ENCODE data around the gene ULBP3. TPM values are rescaled to one million over a fixed set of nuclear protein-coding genes. Genes with fewer than 3 reads are reported as not detected.
"Not testable (repeated sequence)": the region's sequence is repeated elsewhere in the genome, so short reads cannot be mapped to it uniquely, and the experiment has no call there.

Gene ULBP3
- total RNA-seq, 1 experiment from 2014 or later, result 18.1 TPM

GRCh38 chr6:150081702-150082101 lies 12.8 kb upstream of the ULBP3 start:
- DNase-seq (ENCODE audit: low read depth), result no peak
- in situ Hi-C loops (cut with HindIII; ENCODE audit: low pct_unique_long_range_greater_than_20kb, low sequenced_read_pairs), result no loop called here

DNA sequence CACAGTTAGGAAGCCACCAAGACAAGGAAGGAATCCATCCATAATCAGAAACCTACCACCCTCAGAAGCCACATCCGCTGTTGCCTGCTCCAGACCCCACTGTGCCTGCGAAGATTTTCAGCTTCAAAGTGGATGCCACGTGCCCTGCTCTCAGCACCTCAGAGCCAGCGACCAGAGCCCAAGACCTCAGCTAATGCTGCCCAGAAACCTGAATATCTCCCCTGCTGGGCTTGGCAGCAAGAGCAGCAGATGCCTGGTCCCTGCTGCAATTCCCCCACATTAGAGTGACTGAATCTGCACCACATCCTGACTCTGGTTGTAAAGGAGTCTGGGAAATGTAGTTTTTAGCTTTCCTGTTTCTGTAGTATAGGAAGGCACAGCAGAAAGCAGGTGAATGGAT lies 10.7 kb upstream of the ULBP3 start:
- in situ Hi-C loops (cut with HindIII; ENCODE audit: low pct_unique_long_range_greater_than_20kb, low sequenced_read_pairs), result no loop called here
- no peak for DNase-seq (ENCODE audit: low read depth)

GRCh38 chr6:150078788-150079187 lies 9.9 kb upstream of the ULBP3 start:
- DNase-seq (ENCODE audit: low read depth), result no peak
- in situ Hi-C loops (cut with HindIII; ENCODE audit: low pct_unique_long_range_greater_than_20kb, low sequenced_read_pairs), result no loop called here

GRCh38 chr6:150076196-150076893 lies 7.4 kb upstream of the ULBP3 start:
- DNase-seq (ENCODE audit: low read depth), result peak; percentile 41
- in situ Hi-C loops (cut with HindIII; ENCODE audit: low pct_unique_long_range_greater_than_20kb, low sequenced_read_pairs), result no loop called here

- in situ Hi-C loops (cut with HindIII; ENCODE audit: low pct_unique_long_range_greater_than_20kb, low sequenced_read_pairs), result no loop called here
- DNase-seq (ENCODE audit: low read depth), result no peak
These were observed 6.1 kb upstream of the ULBP3 start for GRCh38 chr6:150075034-150075421.

DNA sequence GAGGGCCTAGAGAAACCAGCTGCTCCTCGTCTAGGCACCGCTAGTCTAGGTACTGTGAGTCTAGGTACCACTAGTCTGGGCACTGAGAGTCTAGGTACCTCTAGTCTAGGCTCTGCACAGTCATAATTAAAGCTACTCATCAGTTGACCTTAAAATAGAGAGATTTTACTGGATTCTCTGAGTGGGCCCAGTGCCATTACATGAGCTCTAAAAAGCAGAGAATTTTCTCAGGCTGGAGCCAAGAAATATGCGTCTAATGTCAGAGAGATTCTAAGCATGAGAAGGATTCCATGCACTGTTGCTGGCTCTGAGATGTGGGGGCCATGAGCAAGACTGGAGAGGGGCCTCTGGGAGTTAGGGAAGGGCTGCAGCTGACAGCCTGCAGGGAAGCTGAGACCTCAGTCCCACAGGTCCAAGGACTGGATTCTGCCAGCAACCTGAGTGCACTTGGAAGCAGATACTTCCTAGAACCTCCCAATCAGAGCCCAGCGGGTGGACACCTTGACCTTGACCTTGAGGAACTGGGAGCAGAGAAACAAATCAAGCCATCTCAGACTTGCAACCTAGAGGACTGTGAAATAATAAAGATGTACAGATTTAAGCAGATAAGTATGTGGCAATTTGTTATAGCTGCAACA lies 5.6 kb upstream of the ULBP3 start:
- in situ Hi-C loops (cut with HindIII; ENCODE audit: low pct_unique_long_range_greater_than_20kb, low sequenced_read_pairs); DNase-seq (ENCODE audit: low read depth): not testable (repeated sequence)

DNA sequence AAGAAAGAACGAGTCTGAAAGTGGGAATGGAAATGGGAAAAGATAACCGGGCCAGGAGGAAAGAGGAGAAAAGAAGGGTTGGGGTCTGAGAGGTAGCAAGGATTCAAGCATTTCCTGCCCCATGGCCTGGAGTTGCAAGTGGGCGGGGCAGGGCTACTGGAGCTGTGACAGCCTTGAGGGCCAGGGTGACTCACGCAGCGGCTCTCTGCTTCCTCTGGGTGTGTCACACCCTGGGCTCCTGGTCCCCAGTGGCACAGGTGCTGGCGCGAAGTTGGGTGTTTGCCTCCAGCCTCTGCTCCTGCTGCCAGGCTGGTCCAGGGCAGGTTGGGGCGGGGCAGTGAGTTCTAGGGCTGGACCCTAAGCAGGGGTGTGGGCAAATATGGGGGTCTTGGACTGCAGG lies 3.3 kb upstream of the ULBP3 start:
- peak; percentile 61 for DNase-seq (ENCODE audit: low read depth)
- in situ Hi-C loops (cut with HindIII; ENCODE audit: low pct_unique_long_range_greater_than_20kb, low sequenced_read_pairs), result no loop called here

DNA sequence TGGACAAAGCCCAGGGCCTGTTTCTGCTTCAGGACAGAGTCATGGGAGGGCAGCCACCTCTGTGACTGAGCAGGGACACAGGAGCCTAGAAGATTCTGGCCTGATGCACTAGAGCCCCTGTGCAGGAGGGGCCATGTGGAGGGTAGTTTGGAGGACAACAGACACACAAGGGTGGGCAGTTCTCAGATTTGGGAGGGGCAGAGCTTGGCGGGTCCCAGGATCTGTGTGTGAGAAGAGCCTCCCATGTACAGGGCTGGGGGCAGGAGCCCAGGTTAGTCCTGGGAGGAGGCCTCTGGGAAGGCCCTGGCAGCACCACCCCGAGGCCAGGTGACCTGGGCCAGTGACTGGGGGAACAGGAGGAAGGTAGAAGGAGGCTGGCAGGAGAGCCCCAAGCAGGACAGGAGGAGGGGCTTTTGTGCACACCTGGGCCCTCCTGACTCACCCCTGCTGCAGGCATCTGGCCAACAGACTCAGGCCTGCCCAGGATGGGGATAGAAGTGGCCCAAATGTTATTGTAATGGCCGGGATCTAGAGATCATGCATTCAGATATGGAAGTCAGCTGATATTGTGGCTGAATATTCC lies 1.4 kb upstream of the ULBP3 start:
- no peak for DNase-seq (ENCODE audit: low read depth)
- in situ Hi-C loops (cut with HindIII; ENCODE audit: low pct_unique_long_range_greater_than_20kb, low sequenced_read_pairs), result no loop called here

DNA sequence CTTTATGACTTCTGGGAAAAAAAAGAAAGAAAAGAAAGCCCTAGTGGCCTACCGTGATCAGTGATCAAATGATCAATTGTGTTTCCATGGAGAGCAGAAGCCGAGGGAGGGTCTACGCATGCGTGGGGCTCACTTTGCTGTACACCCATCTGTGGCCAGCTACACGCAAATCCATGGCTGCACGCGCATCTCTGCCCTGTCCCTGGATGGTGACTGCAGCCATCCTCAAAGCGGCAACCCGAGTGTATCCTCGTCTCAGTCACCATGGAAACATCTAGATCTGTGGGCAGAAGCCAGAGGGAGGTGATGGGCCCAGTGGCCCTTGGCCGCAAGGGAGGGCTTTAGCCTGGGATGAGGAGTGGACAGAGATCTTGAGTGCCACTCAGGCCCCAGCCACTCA lies 785 bp upstream of the ULBP3 start:
- in situ Hi-C loops (cut with HindIII; ENCODE audit: low pct_unique_long_range_greater_than_20kb, low sequenced_read_pairs), result no loop called here
- DNase-seq (ENCODE audit: low read depth), result no peak

DNA sequence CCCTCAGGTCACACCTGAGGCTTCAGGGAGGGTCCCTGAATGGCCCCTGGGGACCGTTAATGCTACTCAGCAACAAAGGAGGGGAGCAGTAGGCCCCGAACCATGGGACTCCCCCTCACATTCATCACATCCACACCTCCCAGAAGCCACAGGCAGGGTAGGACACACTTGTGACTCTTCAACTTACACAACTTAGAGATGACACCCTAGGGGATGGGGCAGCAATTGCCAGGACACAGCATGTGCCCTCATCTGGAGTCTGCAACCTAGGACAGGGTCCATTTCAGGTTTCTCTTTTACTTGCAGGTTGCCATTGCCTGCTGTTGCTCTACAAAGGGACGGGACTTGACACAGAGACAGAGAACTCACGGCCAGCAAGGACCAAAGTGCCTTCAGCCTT lies 770 bp downstream of the ULBP3 start:
- in situ Hi-C loops (cut with HindIII; ENCODE audit: low pct_unique_long_range_greater_than_20kb, low sequenced_read_pairs), result no loop called here
- DNase-seq (ENCODE audit: low read depth), result no peak

- no peak for DNase-seq (ENCODE audit: low read depth)
- in situ Hi-C loops (cut with HindIII; ENCODE audit: low pct_unique_long_range_greater_than_20kb, low sequenced_read_pairs), result no loop called here
These were observed 3.8 kb downstream of the ULBP3 start for GRCh38 chr6:150065083-150065482.

DNA sequence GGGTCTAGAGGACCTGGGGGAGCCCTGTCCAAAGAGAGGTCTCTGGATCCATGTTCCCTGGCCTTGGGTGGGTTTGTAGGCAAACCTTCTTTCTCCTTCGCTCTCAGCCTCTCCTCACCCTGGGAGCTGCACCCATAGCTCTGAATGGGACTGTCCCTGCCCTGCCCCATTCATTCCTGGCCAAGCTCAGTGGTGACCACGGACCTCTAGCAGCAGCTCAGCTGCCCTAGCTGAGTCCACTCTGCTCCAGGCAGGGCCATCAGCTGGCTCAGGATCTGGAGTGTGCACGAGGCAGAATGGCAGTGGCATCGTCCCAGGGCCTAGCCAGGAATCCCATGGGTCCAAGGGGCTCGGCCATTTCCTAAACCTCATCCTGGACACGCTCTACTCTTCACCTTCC lies 5.3 kb downstream of the ULBP3 start:
- in situ Hi-C loops (cut with HindIII; ENCODE audit: low pct_unique_long_range_greater_than_20kb, low sequenced_read_pairs), result no loop called here
- no peak for DNase-seq (ENCODE audit: low read depth)

DNA sequence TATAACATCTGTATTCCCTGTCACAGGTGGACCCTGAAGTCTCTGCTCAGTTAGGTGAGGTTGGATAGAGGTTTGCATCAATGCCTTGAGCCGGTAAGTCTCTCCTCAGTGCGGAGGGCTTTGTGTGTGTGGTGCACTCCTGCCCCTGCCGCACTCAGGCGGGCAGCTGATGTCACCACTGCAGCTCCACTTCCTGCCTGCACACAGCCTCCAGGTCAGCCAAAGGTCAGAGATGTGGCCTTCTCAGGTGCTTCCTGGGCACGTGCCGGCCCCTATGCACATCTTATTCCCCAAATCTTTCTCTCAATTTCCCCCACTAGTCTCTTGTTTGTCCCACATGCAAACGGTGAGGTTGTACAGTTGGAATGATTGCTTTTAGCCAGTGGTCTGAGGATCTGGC lies 8.9 kb downstream of the ULBP3 start:
- DNase-seq (ENCODE audit: low read depth); in situ Hi-C loops (cut with HindIII; ENCODE audit: low pct_unique_long_range_greater_than_20kb, low sequenced_read_pairs): not testable (repeated sequence)

DNA sequence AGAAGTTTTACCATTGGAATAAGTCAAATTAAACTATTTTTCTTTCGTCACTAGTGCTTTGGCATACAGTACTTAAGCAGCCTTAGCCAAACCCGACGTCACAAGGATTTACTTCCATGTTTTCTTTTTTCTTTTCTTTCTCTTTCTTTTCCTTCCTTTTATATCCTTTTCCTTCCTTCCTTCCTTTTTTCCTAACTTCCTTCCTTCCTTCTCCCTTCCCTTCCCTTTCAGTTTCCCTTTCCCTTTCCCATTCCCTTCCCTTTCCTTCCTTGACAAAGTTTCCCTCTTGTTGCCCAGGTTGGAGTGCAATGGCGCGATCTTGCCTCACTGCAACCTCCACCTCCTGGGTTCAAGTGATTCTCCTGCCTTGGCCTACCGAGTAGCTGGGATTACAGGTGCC lies 9.9 kb downstream of the ULBP3 start:
- in situ Hi-C loops (cut with HindIII; ENCODE audit: low pct_unique_long_range_greater_than_20kb, low sequenced_read_pairs), result no loop called here
- DNase-seq (ENCODE audit: low read depth), result no peak

GRCh38 chr6:150058231-150058792 lies 10.6 kb downstream of the ULBP3 start:
- no peak for DNase-seq (ENCODE audit: low read depth)
- in situ Hi-C loops (cut with HindIII; ENCODE audit: low pct_unique_long_range_greater_than_20kb, low sequenced_read_pairs), result no loop called here

DNA sequence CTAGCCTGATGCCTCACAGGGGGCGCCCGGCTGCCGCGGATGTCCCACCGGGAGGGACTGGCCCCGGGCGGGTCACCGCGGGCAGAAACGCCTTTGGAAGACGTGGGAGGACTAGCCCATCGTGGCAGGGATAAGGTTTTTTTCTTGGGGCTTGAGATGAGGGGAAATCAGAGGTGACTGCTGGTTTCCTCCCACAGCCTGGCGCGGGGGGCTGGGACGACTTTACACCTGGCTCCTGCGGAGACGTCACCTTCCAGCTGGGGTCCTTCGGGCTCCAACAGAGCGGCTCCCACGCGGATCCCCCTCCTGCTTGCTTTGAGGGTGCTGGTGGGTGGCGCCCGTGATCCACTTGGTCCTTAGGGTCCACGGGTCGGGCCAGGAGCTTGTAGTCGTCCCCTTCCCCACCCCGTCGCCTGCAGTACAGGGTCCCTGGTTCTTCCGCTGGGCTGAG lies 11.4 kb downstream of the ULBP3 start:
- in situ Hi-C loops (cut with HindIII; ENCODE audit: low pct_unique_long_range_greater_than_20kb, low sequenced_read_pairs), result no loop called here
- no peak for DNase-seq (ENCODE audit: low read depth)

GRCh38 chr6:150056916-150057315 lies 12.0 kb downstream of the ULBP3 start:
- no peak for DNase-seq (ENCODE audit: low read depth)
- in situ Hi-C loops (cut with HindIII; ENCODE audit: low pct_unique_long_range_greater_than_20kb, low sequenced_read_pairs), result no loop called here

DNA sequence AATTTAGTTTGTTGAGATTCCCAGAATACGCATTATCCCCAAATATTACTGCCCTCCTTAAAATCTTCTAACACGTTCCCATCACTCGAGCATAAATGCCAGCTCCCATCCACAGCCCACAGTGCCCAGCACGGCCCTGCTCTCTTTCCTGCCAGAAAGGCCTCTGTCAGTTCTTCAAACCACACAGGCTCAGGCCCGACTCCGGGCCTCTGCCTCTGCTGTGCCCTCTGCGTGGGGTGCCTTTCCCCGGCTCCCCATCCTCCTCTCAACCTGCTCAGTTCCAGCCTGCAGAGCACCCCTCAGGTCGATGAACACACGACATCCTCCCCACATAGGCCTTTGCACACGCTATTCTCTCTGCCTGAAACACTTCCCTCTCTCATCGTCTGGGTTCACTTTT lies 12.8 kb downstream of the ULBP3 start:
- in situ Hi-C loops (cut with HindIII; ENCODE audit: low pct_unique_long_range_greater_than_20kb, low sequenced_read_pairs), result no loop called here
- no peak for DNase-seq (ENCODE audit: low read depth)

- in situ Hi-C loops (cut with HindIII; ENCODE audit: low pct_unique_long_range_greater_than_20kb, low sequenced_read_pairs), result no loop called here
- no peak for DNase-seq (ENCODE audit: low read depth)
These were observed 13.8 kb downstream of the ULBP3 start for GRCh38 chr6:150055131-150055530.

Data from Caki2 (cell line).